Activated naive CD4-positive, alpha-beta T cell treated with anti-CD3 and anti-CD28 coated beads for 36 hours (primary cell): Measurements from ENCODE around the gene SPEF1. TPM values are rescaled to one million over a fixed set of nuclear protein-coding genes. Genes with fewer than 3 reads are reported as not detected.
"Not testable (repeated sequence)": the region's sequence is repeated elsewhere in the genome, so short reads cannot be mapped to it uniquely, and the experiment has no call there.

Experiments
- CTCF ChIA-PET: fragments of 350-600 bp; sonication (Branson Sonifier 250); formaldehyde crosslinking; loops from one replicate; lab custom pipeline; 2021; ENCODE audit warnings: antibody characterized with exemption; lab: Charles Lee
- DNase-seq: peaks from one replicate; pipeline ENCODE4 v3.0.0-alpha.2; 2020
- H3K27ac Mint-ChIP-seq: one replicate; pipeline ENCODE4 v1.8.0; 2021; ENCODE audit warnings: mild to moderate bottlenecking, mixed read lengths
- H3K27me3 Mint-ChIP-seq: one replicate; pipeline ENCODE4 v1.8.0; 2021; ENCODE audit warnings: low read depth, mixed read lengths
- H3K36me3 Mint-ChIP-seq: one replicate; pipeline ENCODE4 v1.8.0; 2021; ENCODE audit warnings: low read depth, mixed read lengths
- H3K4me1 Mint-ChIP-seq: one replicate; pipeline ENCODE4 v1.8.0; 2021; ENCODE audit warnings: low read depth, mixed read lengths
- H3K4me3 Mint-ChIP-seq: one replicate; pipeline ENCODE4 v1.8.0; 2021; ENCODE audit warnings: mild to moderate bottlenecking, moderate library complexity, mixed read lengths
- H3K9me3 Mint-ChIP-seq: one replicate; pipeline ENCODE4 v1.8.0; 2021; ENCODE audit warnings: mixed read lengths
- intact Hi-C: fragments of 100-400 bp; cut with micrococcal nuclease; formaldehyde crosslinking; loops from one replicate; pipeline ENCODE4 v1.15.1; 2023
- total RNA-seq, 2 experiments: library from RNA; stranded (reverse); gene quantifications; one replicate each; pipeline ENCODE4 v1.2.3, GENCODE V29; 2021

Gene SPEF1, protein sequence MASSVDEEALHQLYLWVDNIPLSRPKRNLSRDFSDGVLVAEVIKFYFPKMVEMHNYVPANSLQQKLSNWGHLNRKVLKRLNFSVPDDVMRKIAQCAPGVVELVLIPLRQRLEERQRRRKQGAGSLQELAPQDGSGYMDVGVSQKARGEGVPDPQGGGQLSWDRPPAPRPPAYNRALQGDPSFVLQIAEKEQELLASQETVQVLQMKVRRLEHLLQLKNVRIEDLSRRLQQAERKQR
- not detected for total RNA-seq

DNA sequence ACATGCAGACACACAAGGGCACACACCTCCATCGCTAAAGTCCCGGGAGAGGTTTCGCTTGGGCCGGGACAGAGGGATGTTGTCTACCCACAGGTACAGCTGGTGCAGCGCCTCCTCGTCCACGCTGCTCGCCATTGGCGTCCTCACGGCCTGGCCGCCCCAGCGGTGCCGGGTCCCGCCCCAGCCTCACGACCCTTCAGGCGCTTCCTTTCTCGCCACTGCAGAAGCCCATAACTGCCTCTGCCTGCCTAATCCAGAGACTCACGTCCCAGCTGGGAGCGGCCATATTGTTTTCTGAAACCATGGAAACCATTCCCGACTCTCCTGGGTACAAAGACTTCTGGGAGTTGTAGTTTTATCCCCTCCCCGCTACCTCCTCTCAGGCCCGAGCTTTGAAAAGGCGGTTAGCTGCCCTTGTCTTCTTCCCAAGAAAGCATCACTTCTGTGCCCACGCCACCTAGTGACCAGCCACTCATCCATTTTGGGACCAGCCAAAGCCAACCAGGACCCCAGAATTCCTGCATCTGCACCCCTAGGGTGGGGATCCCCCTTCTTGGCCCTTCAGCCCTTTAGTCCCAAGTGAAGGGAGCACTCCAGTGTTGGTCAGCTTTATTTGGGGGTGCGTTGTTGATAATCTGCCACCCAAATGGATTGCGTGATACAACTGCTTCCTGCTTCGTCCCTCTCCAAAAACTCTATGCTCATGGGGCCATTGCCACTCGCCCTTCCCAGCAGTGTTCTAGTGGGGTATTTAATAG lies at the start of gene SPEF1:
TSS of gene SPEF1 (minus strand) at position 296 of the 758 bp plus-strand sequence. CDS start at position 135, 161 bp downstream.
- intact Hi-C loops: loop anchor here (1.0 kb wide), 1 partner anchor 14 kb away; the partner anchor contains the start of gene ADISSP
- CTCF ChIA-PET: interaction anchor here (0.7 to 1.1 kb wide), 2 partner anchors 13 to 37 kb away, joined by 3 to 5 read pairs; no protein-coding TSS in a partner anchor
- Mint-ChIP-seq H3K9me3 (no peaks in the 10 kb centered on the region), H3K4me3 (peak within 1 kb of the TSS; percentile 38), H3K27me3 (peaks cover 16% of the 10 kb centered on the region), H3K36me3 (peaks cover 10% of the 10 kb centered on the region), H3K4me1 (peaks cover 52% of the 10 kb centered on the region), H3K27ac (no peak within 1 kb of the TSS)
- peak; percentile 62 for DNase-seq

DNA sequence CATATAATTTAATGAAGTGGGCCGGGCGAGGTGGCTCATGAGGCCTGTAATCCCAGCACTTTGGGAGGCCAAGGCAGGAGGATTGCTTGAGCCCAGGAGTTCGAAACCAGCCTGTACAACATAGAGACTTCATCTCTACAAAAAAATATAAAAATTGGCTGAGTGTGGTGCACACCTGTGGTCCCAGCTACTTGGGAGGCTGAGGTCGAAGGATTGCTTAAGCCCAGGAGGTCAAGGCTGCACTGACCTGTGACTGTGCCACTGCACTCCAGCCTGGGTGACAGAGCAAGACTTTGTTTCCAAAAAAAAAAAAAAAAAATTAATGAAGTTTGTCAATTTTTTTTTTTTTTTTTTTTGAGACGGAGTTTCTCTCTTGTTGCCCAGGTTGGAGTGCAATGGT lies 48.6 kb upstream of the SPEF1 start:
- H3K4me1 Mint-ChIP-seq, H3K27me3 Mint-ChIP-seq, DNase-seq, H3K9me3 Mint-ChIP-seq, H3K4me3 Mint-ChIP-seq, H3K36me3 Mint-ChIP-seq, H3K27ac Mint-ChIP-seq, intact Hi-C loops: not testable (repeated sequence)
- CTCF ChIA-PET: interaction anchor here (1.0 kb wide), 1 partner anchor 63 kb away, joined by 3 read pairs; no protein-coding TSS in a partner anchor

DNA sequence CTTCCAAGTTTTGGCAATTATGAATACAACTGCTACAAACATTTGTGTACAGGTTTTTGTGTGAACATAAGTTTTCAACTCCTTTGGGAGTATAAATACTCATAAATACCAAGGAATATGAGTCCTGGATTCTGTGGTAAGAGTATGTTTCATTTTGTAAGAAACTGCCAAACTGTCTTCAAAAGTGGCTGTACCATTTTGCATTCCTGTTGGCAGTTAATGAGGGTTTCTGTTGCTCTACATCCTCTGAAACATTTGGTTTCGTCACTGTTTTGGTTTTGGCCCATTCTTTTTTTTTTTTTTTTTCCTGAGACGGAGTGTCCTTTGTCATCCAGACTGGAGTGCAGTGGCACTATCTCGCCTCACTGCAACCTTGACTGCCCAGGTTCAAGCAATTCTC lies 47.5 kb upstream of the SPEF1 start:
- no peak for DNase-seq
- intact Hi-C loops: no loop called here
- Mint-ChIP-seq H3K4me1 (no peaks in the 10 kb centered on the region), H3K4me3 (no peak overlapping the region), H3K27me3 (no peaks in the 10 kb centered on the region), H3K9me3 (no peaks in the 10 kb centered on the region), H3K36me3 (peaks cover 6% of the 10 kb centered on the region), H3K27ac (no peak overlapping the region)
- CTCF ChIA-PET: no interaction called here

DNA sequence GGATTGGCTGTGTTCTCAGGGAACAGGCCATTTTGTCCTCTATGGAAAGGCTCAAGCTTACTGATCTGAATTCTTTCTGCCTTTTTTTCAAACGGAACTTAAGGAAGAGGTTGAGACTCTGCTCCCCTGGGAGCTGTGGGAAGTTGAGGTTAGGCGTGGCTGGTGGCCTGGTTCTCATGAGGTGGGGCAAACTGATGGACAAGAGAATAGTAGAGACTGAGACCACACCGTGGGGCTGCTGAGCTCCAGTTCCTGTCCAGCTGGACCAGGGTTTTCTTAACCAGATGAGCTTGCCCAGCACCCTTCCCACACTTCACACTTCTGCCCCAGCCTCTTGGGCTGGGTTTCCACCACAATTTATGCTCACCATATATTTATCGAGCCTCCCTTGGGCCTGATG lies 45.2 kb upstream of the SPEF1 start:
- Mint-ChIP-seq H3K36me3 (peaks cover 4% of the 10 kb centered on the region), H3K9me3 (no peaks in the 10 kb centered on the region), H3K27me3 (no peaks in the 10 kb centered on the region), H3K4me1 (peaks cover 7% of the 10 kb centered on the region), H3K4me3 (no peak overlapping the region), H3K27ac (no peak overlapping the region)
- CTCF ChIA-PET: interaction anchor here (1.2 kb wide), 1 partner anchor 13 kb away, joined by 3 read pairs; no protein-coding TSS in a partner anchor
- intact Hi-C loops: no loop called here
- DNase-seq: no peak

DNA sequence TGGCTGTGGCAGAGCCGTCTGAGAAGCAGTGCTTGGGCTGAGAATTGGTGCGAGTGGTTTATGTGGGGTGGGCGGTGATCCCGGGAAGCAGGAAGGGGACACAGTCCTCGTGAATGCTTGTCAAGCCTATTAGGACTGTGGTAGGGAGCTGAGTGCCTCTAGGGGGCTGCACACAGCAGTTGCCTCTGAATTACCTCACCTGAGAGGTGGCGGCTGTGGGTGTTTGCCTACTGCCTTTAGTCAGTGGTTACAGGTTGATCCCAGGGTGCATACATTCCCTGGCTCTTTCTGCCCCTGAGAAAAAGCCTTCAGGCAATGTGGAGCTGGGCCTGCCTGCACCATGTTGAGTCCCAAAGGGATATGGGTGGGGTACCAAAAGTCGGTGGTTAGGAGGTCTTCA lies 44.3 kb upstream of the SPEF1 start:
- H3K27ac Mint-ChIP-seq: no peak overlapping the region
- H3K4me3 Mint-ChIP-seq: no peak overlapping the region
- no peaks in the 10 kb centered on the region for H3K9me3 Mint-ChIP-seq
- peaks cover 12% of the 10 kb centered on the region for H3K4me1 Mint-ChIP-seq
- CTCF ChIA-PET: interaction anchor here (1.2 kb wide), 1 partner anchor 14 kb away, joined by 3 read pairs; no protein-coding TSS in a partner anchor
- no peaks in the 10 kb centered on the region for H3K27me3 Mint-ChIP-seq
- intact Hi-C loops: no loop called here
- no peak for DNase-seq
- H3K36me3 Mint-ChIP-seq: peaks cover 4% of the 10 kb centered on the region

DNA sequence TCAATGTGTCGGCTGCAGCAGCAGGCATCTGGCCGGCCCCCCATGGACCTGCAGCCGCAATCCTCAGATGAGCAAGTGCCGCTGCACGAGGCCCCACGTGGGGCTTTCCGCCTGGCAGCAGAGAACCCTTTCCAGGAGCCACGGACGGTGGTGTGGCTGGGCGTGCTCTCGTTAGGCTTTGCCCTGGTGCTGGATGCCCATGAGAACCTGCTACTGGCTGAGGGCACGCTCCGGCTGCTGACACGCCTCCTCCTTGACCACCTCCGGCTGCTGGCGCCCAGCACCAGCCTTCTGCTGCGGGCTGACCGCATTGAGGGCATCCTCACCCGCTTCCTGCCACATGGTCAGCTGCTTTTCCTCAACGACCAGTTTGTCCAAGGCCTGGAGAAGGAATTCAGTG lies 42.6 kb upstream of the SPEF1 start:
- Mint-ChIP-seq H3K9me3 (no peaks in the 10 kb centered on the region), H3K4me1 (peaks cover 20% of the 10 kb centered on the region), H3K4me3 (no peak overlapping the region), H3K27ac (no peak overlapping the region), H3K27me3 (no peaks in the 10 kb centered on the region), H3K36me3 (peaks cover 4% of the 10 kb centered on the region)
- CTCF ChIA-PET: interaction anchor here (1.2 kb wide), 1 partner anchor 37 kb away, joined by 4 read pairs; the partner anchor contains the start of gene CENPB
- intact Hi-C loops: no loop called here
- DNase-seq: no peak

DNA sequence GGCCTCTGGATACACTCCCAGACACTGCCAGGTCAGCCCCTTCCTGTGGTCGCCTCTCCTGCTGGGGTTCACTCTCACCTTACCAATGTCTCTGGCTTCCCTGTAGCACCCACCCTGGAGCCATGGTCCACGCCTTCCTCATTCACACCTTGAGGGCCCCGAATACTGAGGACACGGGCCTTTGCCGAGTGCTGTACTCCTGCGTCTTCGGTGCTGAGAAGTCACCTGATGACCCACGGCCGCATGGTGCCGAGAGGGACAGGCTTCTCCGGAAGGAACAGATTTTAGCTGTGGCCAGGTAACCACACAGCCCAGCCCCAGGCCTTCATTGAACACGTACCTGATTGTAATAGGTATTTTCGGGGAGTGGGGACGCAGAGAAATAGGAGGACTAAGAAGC lies 40.7 kb upstream of the SPEF1 start:
- Mint-ChIP-seq H3K4me1 (peaks cover 23% of the 10 kb centered on the region), H3K9me3 (no peaks in the 10 kb centered on the region), H3K4me3 (peak overlapping the region; percentile 85), H3K27me3 (no peaks in the 10 kb centered on the region), H3K27ac (peak overlapping the region; percentile 94), H3K36me3 (peaks cover 3% of the 10 kb centered on the region)
- intact Hi-C loops: loop anchor here (2.0 kb wide), 1 partner anchor 67 kb away; the partner anchor contains the start of gene PANK2
- no peak for DNase-seq
- CTCF ChIA-PET: interaction anchor here (1.3 to 5.3 kb wide), 5 partner anchors 26 to 54 kb away, joined by 3 to 58 read pairs (median 9); partner anchors contain the start of genes ADISSP, CDC25B and CENPB

DNA sequence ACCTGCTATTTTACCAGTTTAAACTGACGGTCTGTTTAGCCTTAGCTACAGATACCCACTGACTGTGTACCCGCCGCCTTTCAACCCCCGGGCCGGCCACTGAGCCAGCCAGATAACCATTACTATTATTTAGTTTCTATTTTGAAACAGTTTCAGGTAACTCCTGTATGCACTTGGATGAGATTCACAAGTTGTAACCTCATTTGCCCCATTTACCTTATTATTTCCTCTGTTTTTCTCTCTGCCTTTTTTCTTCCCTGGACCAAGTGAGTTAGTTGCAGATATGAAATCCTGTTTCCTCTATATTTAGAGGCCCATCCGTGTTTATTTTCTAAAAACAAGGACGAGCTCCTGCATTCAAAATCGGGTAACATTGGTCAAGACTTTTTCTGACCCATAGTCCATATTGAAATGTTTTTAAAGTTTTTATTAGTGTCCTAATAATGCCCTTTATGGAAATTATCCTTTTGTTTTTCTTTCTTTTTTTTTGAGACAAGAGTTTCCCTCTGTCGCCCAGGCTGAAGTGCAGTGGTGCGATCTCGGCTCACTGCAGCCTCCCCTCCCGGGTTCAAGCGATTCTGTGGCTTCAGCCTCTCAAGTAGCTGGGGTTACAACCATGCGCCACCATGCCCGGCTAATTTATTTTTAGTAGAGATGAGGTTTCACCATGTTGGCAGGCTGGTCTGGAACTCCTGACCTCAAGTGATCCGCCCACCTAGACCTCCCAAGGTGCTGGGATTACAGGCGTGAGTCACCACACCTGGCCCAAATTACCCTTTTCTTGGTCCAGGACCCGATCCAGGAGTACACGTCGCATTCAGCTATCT lies 39.9 kb upstream of the SPEF1 start:
- H3K9me3 Mint-ChIP-seq: no peaks in the 10 kb centered on the region
- no peaks in the 10 kb centered on the region for H3K27me3 Mint-ChIP-seq
- peaks cover 29% of the 10 kb centered on the region for H3K4me1 Mint-ChIP-seq
- CTCF ChIA-PET: interaction anchor here (0.6 to 5.3 kb wide), 18 partner anchors 9 to 101 kb away, joined by 3 to 58 read pairs (median 5); partner anchors contain the start of genes ADISSP, CDC25B and CENPB
- no peak for DNase-seq
- H3K4me3 Mint-ChIP-seq: peak overlapping the region; percentile 85
- H3K27ac Mint-ChIP-seq: peak overlapping the region; percentile 94
- H3K36me3 Mint-ChIP-seq: peaks cover 3% of the 10 kb centered on the region
- intact Hi-C loops: loop anchor here (1.0 to 2.0 kb wide), 8 partner anchors 10 to 264 kb away; partner anchors contain the start of genes ADISSP, CDC25B, CENPB and MAVS

DNA sequence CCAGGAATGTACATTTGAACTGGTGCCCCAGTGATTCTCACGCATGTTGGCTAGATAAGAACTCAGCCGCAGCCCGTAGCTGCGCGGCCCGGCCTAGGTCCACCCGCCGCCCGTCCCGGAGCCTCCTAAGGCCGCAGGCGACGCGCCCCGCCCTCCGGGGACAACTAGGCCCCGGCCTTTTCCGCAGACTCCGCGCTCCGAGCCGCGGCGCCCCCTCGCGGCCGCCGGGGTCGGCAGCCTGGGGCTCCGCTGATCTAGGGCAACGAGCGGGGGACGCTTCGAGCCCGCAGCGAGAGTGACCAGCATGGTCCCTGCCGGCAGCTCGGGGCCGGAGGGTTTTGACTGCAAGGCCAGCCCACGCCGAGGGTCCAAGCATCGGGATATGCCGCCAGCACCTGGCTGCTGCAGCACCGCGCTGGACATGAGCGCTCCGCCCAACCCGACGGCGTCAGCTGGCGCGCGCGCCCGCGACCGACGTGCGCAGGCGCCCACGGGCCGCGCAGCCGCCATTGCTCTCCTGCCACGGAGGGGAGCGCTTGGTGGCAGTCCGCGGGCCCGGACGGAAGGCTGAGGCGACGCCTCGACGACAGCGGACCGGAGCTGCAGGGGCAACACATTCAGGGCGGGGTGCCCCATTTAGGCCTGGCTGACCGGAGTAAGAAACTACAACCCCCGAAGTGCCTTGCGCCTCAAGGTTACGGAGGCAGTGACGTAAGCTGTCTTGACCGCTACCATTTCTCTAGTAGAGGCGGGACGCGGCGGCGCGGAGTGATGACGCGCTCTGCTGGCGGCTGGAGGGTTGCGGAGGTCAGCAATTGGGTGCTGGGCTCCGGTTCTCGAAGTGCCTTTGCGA lies 39.0 kb upstream of the SPEF1 start, which contains the start of gene AP5S1:
TSS of gene AP5S1 (plus strand) at position 500 of the 853 bp plus-strand sequence. CDS start 1,571 bp downstream, outside the sequence.
- peak within 1 kb of the TSS; percentile 94 for H3K27ac Mint-ChIP-seq
- peaks cover 3% of the 10 kb centered on the region for H3K36me3 Mint-ChIP-seq
- peak within 1 kb of the TSS; percentile 85 for H3K4me3 Mint-ChIP-seq
- no peaks in the 10 kb centered on the region for H3K27me3 Mint-ChIP-seq
- peaks cover 36% of the 10 kb centered on the region for H3K4me1 Mint-ChIP-seq
- CTCF ChIA-PET: interaction anchor here (0.6 to 5.3 kb wide), 17 partner anchors 9 to 102 kb away, joined by 3 to 58 read pairs (median 5); partner anchors contain the start of genes CDC25B and CENPB
- intact Hi-C loops: loop anchor here (1.0 to 2.0 kb wide), 8 partner anchors 9 to 265 kb away; partner anchors contain the start of genes ADISSP, CDC25B, CENPB and MAVS
- no peaks in the 10 kb centered on the region for H3K9me3 Mint-ChIP-seq
- peak; percentile 96 for DNase-seq

DNA sequence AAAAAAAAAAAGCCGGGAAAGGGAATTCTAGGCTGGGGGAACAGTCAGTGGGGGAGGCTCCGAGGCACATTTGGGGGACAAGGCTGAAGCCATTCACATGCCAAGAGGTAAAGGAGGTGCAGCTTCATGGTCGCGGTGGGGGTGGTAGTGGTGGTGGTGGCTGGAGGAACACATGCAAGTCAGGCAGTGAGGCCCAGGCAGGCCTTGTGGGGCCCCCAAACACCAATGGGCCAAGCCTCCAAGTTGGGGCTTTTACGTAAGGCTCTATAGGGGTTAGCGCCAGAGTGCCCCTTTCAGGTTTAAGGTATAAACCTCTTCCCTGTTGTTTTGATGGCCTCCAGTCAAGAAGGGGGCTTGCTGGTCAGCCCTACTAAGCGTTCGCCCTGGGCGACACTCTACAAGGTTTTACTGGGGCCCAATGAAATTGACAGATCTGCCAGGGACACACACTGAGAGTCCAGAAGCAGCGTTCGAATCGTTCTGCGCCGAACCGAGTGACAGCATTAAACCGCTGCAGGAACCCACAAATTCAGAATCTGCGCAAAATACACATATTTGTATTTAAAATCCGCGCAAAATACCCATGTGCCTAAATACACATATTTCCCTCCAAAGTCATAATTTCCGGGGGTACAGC lies 38.3 kb upstream of the SPEF1 start:
- Mint-ChIP-seq H3K9me3 (no peaks in the 10 kb centered on the region), H3K36me3 (no peaks in the 10 kb centered on the region), H3K4me1 (peaks cover 42% of the 10 kb centered on the region), H3K4me3 (peak overlapping the region; percentile 85), H3K27ac (peak overlapping the region; percentile 94), H3K27me3 (no peaks in the 10 kb centered on the region)
- CTCF ChIA-PET: interaction anchor here (0.6 to 5.3 kb wide), 12 partner anchors 8 to 66 kb away, joined by 3 to 58 read pairs (median 7); partner anchors contain the start of genes CDC25B and CENPB
- DNase-seq: no peak
- intact Hi-C loops: loop anchor here (1.0 to 2.0 kb wide), 8 partner anchors 8 to 266 kb away; partner anchors contain the start of genes ADISSP, CDC25B, CENPB and MAVS
